ENCODE measurements around the gene WDR53. TPM values are rescaled to one million over a fixed set of nuclear protein-coding genes. Genes with fewer than 3 reads are reported as not detected.
"Not testable (repeated sequence)": the region's sequence is repeated elsewhere in the genome, so short reads cannot be mapped to it uniquely, and the experiment has no call there.

WDR53 gene
- polyA plus RNA-seq, 3 donors = 4.1 to 6.7 (median 5.3) TPM

- Histone ChIP-seq H4K20me1 (ENCODE audit: insufficient read depth, low read length) (no peaks in the 10 kb centered on the region), H2AFZ (ENCODE audit: insufficient read depth, low read depth, low read length, poor library complexity, severe bottlenecking) (no peak overlapping the region), H3K4me1 (ENCODE audit: control insufficient read depth in 1 of 2, insufficient read depth in 2 of 2, low read length in 2 of 2) (peaks cover 17 to 22% of the 10 kb centered on the region in 2 donors), H3K4me2 (replicated peaks; ENCODE audit: extremely low read depth, low read length, poor library complexity, severe bottlenecking) (no peak overlapping the region), H3K9me3 (replicated peaks in 1 of 2; ENCODE audit: control insufficient read depth in 1 of 2, insufficient read depth in 1 of 2, low read length in 2 of 2) (peaks cover 18 to 20% of the 10 kb centered on the region in 2 donors), H3K79me2 (ENCODE audit: insufficient read depth, low read length) (no peaks in the 10 kb centered on the region), H3K27ac (ENCODE audit: low read depth in 1 of 2, low read length in 2 of 2) (no peak overlapping the region), H3K9ac (ENCODE audit: insufficient read depth, low read length, poor library complexity, severe bottlenecking) (no peak overlapping the region), H3K36me3 (replicated peaks in 1 of 2; ENCODE audit: control insufficient read depth in 1 of 2, insufficient read depth in 2 of 2, low read length in 2 of 2) (no peaks in the 10 kb centered on the region), H3K4me3 (replicated peaks in 1 of 3; ENCODE audit: low read depth in 2 of 3, low read length in 3 of 3) (no peak overlapping the region), H3K27me3 (ENCODE audit: control insufficient read depth in 2 of 2, insufficient read depth in 2 of 2, low read length in 2 of 2) (no peaks in the 10 kb centered on the region)
- intact Hi-C loops (cut with micrococcal nuclease) = no loop called here
- no CpG with 5 or more reads among the region's 5 CpGs for WGBS (ENCODE audit: insufficient coverage)
- Mint-ChIP-seq H3K4me3 (no peak overlapping the region), H3K27ac (no peak overlapping the region), H3K4me1 (peaks cover 22% of the 10 kb centered on the region), H3K9me3 (peaks cover 15 to 31% (median 26%) of the 10 kb centered on the region in 7 donors), H3K27me3 (ENCODE audit: low read depth in 3 of 3) (peaks cover 0 to 2% (median 0%) of the 10 kb centered on the region in 3 donors), H3K36me3 (peaks cover 4 to 10% of the 10 kb centered on the region in 2 donors)
- DNase-seq = no peak
- TF ChIP-seq CTCF (IDR thresholded peaks at IDR 0.05) = no peak
Measured at GRCh38 chr3:196552253-196552652, 16.1 kb downstream of the WDR53 start.

DNA sequence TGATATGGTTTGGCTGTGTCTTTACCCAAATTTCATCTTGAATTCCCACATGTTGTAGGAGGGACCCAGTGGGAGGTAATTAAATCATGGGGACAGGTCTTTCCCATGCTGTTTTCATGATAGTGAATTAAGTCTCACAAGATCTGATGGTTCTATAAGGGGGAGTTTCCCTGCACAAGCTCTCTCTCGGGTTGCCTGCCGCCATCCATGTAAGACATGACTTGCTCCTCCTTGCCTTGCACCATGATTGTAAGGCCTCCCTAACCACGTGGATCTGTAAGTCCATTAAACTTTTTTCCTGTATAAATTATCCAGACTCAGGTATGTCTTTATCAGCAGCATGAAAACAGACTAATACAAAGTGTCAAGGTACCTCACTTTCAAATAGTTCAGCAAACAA lies 18.2 kb downstream of the WDR53 start:
- DNase-seq; intact Hi-C loops (cut with micrococcal nuclease); H3K36me3 Mint-ChIP-seq; H3K9ac ChIP-seq (ENCODE audit: insufficient read depth, low read length, poor library complexity, severe bottlenecking); H3K27ac Mint-ChIP-seq; H3K36me3 ChIP-seq (replicated peaks in 1 of 2; ENCODE audit: control insufficient read depth in 1 of 2, insufficient read depth in 2 of 2, low read length in 2 of 2); H3K4me2 ChIP-seq (replicated peaks; ENCODE audit: extremely low read depth, low read length, poor library complexity, severe bottlenecking); H3K27me3 Mint-ChIP-seq (ENCODE audit: low read depth in 3 of 3); H3K27me3 ChIP-seq (ENCODE audit: control insufficient read depth in 2 of 2, insufficient read depth in 2 of 2, low read length in 2 of 2); H3K4me3 ChIP-seq (replicated peaks in 1 of 3; ENCODE audit: low read depth in 2 of 3, low read length in 3 of 3); H3K4me3 Mint-ChIP-seq; H3K27ac ChIP-seq (ENCODE audit: low read depth in 1 of 2, low read length in 2 of 2); H2AFZ ChIP-seq (ENCODE audit: insufficient read depth, low read depth, low read length, poor library complexity, severe bottlenecking); H3K79me2 ChIP-seq (ENCODE audit: insufficient read depth, low read length); H4K20me1 ChIP-seq (ENCODE audit: insufficient read depth, low read length): not testable (repeated sequence)
- peaks cover 15 to 31% (median 26%) of the 10 kb centered on the region in 7 donors for H3K9me3 Mint-ChIP-seq
- WGBS (ENCODE audit: insufficient coverage) = 81% methylated on average over 2 of the region's 3 CpGs
- Histone ChIP-seq H3K9me3 (replicated peaks in 1 of 2; ENCODE audit: control insufficient read depth in 1 of 2, insufficient read depth in 1 of 2, low read length in 2 of 2) (peaks cover 18 to 20% of the 10 kb centered on the region in 2 donors), H3K4me1 (ENCODE audit: control insufficient read depth in 1 of 2, insufficient read depth in 2 of 2, low read length in 2 of 2) (peaks cover 16 to 18% of the 10 kb centered on the region in 2 donors)
- peaks cover 17% of the 10 kb centered on the region for H3K4me1 Mint-ChIP-seq

DNA sequence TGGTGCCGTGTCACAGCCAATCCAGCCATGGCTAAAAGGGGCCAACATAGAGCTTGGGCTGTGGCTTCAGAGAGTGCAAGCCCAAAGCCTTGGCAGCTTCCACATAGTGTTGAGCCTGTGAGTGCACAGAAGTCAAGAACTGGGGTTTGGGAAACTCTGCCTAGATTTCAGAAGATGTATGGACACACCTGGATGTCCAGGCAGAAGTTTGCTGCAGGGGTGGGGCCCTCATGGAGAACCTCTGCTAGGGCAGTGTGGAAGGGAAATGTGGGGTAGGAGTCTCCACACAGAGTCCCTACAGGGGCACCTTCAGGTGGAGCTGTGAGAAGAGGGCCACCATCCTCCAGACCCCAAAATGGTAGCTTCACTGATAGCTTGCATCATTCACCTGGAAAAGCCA lies 19.0 kb downstream of the WDR53 start:
- H3K27me3 Mint-ChIP-seq (ENCODE audit: low read depth in 3 of 3); H3K4me2 ChIP-seq (replicated peaks; ENCODE audit: extremely low read depth, low read length, poor library complexity, severe bottlenecking); H3K4me1 Mint-ChIP-seq; DNase-seq; intact Hi-C loops (cut with micrococcal nuclease); H3K4me1 ChIP-seq (ENCODE audit: control insufficient read depth in 1 of 2, insufficient read depth in 2 of 2, low read length in 2 of 2); H3K27ac ChIP-seq (ENCODE audit: low read depth in 1 of 2, low read length in 2 of 2); H3K27ac Mint-ChIP-seq; H3K27me3 ChIP-seq (ENCODE audit: control insufficient read depth in 2 of 2, insufficient read depth in 2 of 2, low read length in 2 of 2); H3K9ac ChIP-seq (ENCODE audit: insufficient read depth, low read length, poor library complexity, severe bottlenecking); H3K36me3 Mint-ChIP-seq; H3K4me3 Mint-ChIP-seq; H3K36me3 ChIP-seq (replicated peaks in 1 of 2; ENCODE audit: control insufficient read depth in 1 of 2, insufficient read depth in 2 of 2, low read length in 2 of 2); H3K79me2 ChIP-seq (ENCODE audit: insufficient read depth, low read length); H2AFZ ChIP-seq (ENCODE audit: insufficient read depth, low read depth, low read length, poor library complexity, severe bottlenecking); H4K20me1 ChIP-seq (ENCODE audit: insufficient read depth, low read length); H3K4me3 ChIP-seq (replicated peaks in 1 of 3; ENCODE audit: low read depth in 2 of 3, low read length in 3 of 3): not testable (repeated sequence)
- 100% methylated on average over 1 of the region's 1 CpG for WGBS (ENCODE audit: insufficient coverage)
- peaks cover 15 to 31% (median 26%) of the 10 kb centered on the region in 7 donors for H3K9me3 Mint-ChIP-seq
- H3K9me3 ChIP-seq (replicated peaks in 1 of 2; ENCODE audit: control insufficient read depth in 1 of 2, insufficient read depth in 1 of 2, low read length in 2 of 2) = peaks cover 18 to 20% of the 10 kb centered on the region in 2 donors

Measured in CD14-positive monocyte (primary cell).